COR-L47 (cell line): Measurements from ENCODE around the gene HECW1.

Source experiments
- DNase-seq: peaks from one replicate; lab custom pipeline; 2025; lab: John Stamatoyannopoulos, UW

The HECW1 gene

DNA sequence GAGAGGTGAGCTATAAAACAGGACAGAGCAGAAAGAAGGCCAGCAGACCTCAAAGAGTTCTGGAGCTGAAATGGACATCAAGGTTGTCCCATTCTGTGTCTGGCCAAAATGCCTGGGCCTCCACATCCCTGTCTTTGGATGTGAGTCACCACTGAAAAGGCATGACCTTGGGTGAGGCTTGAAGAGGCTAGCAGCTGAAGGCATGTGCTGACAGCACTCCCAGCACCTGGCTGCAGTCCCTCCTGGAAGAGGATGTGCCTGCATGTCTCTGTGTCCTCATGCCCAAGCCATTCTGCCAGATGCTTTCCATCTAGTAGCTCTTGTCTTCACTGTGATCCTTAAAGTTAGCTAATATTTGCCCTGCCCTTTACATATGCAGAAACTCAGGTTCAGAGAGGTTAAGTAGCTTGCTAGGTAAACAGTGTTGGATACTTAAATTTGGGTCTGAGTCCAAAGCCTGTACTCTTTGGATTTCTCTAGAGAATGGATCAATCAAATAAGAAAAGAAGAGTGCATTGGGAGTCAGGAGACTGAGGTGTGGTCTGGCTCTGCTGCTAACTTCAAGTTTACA is 35.8 kb downstream of the HECW1 start:
- DNase-seq, result no peak

DNA sequence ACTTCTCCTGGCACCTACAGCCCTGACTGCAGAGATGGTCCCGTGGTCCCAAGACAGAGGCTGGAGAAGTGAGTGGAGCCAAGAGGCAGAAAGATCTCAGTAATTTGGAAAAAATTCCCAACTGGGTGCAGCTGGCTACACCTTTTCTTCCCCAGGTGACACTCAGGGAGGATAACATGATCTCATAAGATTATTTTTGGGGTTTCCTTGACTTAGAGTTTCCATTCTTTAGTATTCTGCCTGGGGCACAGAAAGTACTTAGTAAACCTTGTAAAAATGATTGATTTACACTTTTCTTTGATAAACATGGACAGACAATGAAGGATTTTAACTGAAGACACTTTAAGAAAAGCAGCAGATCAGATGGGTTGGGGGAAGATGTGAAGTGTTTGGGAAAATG is 38.6 kb downstream of the HECW1 start:
- DNase-seq, result no peak

DNA sequence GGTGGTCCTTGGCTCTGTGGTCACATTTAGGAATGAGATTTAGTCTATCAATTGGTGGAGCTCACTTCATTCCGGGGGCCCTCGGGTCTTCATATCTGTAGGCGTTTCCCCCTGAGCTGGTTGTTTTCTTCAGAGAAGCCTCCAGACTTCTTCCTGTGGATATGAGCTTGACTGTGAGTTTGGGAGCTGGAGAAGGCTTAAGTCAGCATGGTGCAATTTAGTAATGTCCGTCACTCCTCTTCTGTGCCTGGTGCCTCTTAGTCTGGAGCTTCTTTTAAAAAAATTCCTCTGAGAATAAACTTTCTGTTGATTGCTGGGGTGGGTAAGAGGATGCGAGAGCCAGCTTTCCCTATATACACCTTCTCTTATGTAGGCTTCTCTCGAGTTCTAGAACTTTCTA is 40.2 kb downstream of the HECW1 start:
- no peak for DNase-seq

DNA sequence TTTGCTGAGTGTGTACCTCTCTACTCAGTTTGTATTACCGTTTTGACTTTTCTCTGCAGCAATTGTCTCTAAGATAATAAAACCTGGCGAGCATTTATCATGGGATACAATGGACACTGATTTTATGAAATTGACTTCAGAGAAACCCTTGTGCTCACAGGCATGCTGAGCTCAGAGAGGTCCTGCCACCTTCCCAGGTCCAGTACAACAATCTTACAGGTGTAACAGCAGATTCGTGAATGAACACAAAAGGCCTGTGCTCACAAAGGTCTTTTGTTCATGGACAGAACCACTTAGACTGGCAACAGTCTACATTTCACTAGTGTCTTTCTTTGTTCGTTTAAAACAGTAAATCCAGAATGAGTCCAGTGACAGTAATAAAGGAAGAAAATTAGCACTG is 43.2 kb downstream of the HECW1 start:
- no peak for DNase-seq

DNA sequence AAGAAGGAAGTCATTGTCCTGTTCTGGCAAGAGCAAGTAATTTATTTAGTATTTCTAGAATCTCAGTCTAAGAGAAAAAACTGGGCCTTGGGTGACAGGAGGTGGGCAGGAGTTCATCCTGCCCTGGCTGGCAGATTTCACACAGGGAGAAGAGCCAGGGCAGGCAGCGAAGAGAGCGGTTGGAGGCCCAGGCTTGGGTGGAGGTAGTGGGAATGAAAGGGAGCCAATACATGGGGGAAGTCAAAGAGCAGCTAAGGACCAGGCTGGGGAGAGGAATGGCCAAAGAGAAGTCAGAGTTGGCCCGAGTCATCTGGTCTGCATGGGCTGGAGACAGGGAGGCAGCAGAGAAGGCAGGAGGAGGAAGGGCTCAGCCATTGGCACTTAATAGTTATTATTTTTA is 51.4 kb downstream of the HECW1 start:
- DNase-seq, result no peak

DNA sequence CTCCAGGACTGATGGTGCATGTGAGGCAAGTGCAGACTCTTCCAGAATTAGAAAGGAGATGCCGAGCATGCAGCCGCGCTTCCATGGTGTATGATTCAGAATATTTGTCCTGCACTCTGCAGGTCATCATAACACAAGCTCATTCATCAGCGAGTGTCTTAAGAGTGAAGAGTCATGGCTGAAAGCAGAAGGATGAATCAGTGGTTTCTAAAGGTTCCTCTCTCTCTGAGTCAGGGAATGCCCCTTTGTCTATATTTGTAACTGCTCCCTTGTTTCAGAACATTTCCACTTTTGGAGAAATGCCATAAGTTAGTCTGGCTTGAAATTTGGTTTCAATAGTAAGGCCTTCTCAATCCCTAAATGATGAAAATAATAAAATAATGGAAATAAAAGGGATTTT is 52.3 kb downstream of the HECW1 start:
- DNase-seq, result no peak

DNA sequence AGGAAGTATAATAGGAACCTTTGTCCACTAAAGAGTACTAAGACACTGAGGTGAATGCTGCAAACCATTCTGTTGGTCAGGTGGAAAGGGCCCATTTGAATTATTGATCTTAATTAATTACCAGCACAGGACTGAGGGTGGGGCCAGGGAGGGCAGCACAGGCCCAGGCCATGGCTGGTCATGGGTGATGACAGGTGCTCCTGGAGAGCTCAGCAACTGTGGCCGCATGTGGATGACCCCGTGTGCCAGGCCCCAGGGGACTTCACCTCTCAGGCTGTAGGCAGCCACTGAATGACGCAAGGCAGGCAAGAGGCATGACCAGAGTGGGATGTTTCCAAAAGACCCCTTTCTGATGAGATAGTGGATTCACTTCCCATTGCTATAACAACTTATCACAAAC is 54.2 kb downstream of the HECW1 start:
- DNase-seq, result no peak

DNA sequence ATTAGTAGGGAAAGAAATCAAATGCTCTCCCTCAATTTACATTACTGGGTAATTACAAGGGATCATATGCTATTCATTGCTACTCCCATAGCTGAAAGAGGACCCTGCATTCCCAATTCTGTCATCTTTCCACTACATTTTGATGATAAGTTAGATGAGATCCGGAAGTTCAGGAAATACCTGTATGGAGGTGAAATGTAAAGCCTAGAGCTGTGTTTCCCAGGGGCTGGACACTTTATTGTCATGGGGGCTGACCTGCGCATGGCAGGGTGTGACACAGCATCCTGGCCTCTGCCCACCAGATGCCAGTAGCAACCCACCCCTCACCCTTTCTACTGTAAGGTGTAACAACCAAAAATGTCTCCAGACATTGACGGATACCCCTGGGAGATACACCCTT is 56.6 kb downstream of the HECW1 start:
- DNase-seq, result no peak

DNA sequence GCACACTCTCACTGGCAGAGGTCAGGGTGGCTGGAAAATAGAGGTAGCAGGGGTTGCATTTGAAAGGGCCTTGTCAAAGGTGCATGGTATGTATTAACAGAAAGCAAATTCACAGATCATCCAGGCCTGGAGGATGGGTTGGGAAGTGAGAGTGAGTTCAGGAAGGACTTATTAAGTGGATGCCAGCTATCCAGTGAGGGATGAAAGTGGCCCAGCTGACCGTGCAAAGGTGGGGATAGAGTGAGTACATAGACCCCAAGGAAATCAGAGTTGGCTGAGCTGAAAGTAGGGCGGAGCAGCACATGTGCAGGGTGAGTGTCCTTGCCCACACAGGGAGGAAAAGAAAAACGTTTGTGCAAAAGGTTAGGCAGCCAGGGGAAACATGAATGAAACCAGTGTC is 58.1 kb downstream of the HECW1 start:
- DNase-seq, result no peak

DNA sequence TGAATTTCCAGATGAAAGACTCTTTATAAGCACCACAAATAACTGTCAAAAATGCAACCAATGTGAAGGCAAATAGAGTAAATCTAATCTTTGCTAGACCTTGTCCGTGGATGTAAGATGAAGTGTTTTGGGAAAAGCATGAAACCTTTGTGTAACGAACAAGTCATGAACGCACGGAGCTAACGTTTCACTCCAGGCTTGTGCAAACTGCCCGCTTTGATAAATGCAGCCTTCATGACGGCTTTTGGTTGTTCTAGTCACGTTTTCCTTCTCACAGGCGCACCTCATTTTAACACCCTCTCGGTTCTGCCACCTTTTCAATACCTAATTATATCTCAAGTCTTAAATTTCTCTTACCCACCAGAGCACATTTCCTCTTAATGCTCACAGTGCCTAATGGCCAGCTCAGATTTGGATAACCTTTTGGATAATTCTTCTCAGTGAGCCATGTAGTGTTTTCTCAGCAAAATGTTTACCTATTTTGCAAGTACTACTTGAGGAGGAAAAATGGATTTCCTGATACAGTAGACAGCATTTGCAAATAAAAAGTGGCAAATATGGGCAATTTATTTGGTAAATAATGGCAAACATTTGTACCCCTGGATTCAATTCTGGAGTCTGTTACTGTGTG is 63.2 kb downstream of the HECW1 start:
- DNase-seq, result no peak

DNA sequence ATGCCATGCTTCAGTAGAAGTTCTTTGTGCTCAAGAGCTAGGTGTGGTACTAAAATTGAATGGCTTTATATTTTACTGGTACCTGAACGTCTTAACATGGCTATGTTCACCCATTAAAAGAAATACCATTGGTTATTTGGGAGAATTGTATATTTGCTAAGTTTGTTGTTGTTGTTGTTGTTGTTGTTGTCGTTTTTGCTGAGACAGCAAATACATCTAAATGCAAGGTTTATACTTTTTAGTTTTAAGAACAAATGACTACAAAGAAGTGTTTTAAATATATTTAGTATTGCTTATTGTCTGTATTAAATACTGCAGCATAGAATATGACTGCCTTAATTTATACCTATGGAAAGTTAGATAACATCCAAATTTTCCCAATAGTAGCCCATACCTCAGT is 66.9 kb downstream of the HECW1 start:
- DNase-seq, result no peak

DNA sequence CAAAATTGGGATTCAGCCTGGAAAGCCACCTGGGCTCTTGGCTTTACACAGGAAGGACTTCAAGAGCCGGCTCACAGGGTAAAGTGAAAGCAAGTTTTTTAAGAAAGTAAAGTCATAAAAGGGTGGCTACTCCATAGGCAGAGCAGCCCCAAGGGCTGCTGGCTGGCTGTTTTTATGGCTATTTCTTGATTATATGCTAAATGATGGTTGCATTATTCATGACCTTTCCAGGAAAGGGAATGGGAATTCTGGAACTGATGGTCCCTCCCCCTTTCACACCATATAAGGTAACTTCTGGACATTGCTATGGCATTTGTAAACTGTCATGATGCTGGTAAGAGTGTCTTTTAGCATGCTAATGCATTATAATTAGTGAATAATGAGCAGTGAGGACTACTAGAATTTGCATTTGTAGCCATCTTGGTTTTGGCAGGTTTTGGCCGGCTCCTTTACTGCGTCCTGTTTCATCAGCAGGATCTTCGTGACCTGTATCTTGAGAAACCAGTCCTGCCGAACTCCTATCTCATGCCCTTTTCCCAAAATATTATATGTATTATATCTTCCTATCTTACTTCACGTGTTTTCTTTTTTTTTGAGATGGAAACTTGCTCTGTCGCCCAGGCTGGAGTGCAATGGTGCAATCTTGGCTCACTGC is 80.5 kb downstream of the HECW1 start:
- DNase-seq, result no peak

DNA sequence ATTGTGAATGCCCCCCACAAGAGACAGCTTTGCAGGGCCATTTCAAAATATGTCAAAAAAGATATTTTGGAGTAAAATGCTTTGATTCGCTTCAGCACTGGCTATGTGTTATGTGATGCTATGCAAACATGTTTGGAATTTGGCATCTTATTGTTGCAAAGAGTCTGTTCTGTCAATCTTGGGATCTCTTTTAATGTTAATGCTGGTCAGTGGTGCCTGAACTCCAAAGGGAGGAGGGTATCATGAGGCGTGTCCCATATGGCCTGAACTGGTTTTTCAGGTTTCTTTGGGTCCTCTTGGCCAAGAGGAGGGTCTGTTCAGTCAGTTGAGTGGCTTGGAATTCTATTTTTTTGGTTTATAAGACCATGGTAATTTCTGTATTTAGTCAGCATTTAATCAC is 81.4 kb downstream of the HECW1 start:
- DNase-seq, result no peak

DNA sequence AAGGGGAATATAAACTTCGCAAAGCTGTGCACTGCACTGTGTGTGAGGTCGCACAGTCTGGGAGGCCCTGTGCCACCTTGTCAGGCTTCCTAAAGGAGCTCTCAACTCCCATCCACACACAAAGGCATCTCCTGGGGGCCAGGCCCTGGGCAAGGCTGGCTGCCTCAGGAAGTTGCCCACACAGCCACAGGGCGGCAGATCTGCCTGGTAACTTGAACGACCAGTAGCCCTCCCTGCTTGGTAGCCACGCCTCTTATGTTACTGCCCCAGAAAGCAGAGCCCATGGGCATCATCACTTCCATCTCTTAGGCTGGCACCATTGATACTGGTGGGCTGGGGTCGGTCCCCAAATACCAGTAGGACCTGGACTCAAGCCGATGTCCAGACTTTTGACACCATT is 82.8 kb downstream of the HECW1 start:
- DNase-seq, result no peak

DNA sequence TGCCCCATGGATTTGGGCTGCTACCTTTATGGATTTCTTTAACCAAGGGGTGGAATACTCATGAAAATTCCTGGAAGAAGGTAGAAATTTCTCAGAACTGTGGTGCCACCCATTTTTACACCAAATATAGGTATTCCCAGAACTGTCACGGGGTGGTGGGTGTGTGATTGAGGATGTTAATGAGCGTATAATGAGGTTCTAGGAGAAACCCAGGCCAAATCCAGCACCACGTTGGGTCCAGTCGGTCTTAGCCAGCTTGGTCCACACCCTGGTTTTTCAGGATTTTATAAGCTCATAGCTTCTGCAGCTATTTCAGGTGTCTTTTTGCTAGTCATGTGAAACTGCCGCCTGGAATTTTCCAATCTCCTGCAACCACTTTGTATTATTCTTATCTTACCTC is 83.3 kb downstream of the HECW1 start:
- no peak for DNase-seq

DNA sequence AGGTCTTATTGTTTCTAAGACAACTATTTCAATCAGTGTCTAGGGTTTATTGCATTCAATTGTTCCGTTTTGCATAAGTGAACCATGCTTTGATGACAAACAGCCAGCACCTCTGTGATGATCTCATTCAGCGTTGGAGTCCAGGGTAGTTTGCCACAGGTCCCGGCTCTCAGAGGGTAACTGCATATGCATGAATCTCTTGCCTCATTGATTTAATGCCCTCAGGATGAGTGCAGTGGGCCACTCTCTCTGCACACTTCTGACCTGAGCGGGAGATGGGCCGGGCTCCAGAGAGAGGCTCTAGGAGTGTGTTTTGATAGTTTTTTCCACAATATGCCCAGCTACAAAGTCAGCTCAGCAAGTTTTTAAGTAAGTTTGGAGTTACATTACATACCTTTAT is 83.9 kb downstream of the HECW1 start:
- DNase-seq, result no peak

DNA sequence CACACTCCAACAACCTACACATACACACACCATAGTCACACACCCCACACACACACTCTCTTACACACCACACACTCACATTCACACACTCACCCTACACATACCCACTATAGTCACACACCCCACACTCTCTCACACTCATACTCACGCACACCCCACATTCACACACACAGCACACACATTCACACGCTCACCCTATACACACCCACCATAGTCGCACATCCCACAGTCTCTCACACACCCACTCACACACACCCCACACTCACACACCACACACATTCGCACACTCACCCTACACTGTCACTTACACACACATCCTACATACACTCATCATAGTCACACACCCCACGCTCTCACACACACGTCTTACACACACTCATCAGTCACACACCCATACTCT is 85.6 kb downstream of the HECW1 start:
- no peak for DNase-seq

DNA sequence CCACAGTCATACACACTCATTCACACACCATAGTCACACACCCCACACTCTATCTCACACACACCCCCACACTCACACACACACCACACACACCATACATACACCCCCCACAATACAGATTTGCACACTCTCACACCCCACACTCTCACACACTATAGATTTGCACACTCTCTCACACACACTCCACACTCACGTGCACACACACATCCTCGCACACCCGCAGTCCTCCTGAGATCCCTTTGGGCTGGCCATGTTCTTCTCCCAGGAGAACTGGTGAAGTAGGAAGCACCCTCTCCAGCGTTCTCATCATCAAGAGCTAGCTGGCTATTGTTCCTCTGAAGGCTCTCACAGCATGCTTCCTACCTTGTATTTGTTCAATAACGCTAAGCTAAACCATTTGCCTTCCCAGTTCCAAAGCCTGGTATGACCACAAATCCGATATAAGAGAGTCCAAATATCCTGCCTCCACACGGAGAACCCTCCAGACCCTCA is 86.2 kb downstream of the HECW1 start:
- DNase-seq, result no peak

DNA sequence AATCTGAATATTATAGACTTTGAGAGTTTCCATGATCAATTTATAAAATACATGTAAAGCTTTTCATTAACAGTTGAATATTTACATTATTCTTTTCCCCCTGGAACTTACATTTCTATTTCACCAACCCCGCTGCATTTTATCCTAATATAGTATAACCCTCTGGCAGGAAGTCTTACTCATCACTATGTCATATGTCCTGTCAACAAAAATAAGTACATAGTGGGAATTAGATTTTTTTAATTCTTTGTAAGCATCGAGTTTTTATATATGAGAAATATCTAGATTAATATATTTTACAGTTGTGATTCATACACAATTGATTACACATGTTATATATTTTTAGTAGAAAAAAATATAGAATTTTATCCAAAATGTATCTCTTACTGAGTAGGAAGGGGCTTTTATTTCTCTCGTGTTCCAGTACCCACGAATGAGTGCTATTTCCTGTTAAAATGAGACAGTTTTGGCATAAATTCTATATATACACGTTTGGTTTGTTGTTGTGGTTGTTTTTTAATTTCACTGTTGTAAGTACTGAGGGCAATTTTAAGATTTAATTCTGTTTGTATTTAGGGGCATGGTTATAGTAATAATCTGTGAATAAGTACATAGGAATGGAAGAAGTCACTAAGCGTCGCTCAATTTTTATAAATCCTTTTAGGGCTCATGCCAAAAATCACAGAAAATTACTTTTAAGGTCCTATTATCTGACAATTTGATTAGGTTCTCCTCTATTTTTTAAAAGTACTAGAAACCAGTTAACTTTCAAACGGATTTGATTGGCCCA is 87.1 kb downstream of the HECW1 start:
- DNase-seq, result no peak

DNA sequence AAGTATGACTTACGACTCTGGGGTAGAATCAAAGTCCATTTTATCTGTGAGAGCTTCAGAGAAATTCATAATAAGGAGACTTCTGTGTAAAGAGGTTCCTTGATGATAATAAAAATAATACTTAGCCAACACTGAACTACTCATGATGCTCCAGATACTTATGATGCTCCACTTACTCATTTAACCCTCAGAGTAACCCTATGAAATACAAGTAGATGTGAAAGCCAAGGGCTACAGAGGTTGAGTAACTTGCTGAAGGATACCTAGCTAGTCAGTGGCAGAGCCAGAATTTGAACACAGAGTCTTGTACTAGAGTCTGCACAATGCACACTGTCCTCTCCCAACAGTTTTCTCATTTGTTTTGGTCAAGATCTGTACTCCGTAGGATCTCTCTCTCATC is 89.5 kb downstream of the HECW1 start:
- DNase-seq, result no peak

DNA sequence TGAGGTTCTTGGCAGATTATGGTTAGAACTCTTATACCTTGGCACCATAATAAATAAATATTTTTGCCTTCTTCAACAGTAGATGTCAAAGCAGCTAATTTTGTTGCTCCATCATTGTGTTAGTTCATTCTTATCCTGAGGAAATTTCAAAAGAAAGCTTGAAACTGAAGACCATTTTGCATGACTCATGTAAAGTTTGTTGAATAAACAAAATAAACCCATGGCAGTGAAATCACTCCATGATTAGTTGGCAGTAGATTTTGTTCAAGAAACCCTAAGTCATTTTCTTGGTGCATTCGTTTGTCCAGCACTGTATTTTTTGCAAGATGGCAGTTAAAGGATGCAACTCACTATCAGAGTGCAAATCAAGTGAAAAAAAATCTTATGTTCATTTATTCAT is 91.6 kb downstream of the HECW1 start:
- no peak for DNase-seq

DNA sequence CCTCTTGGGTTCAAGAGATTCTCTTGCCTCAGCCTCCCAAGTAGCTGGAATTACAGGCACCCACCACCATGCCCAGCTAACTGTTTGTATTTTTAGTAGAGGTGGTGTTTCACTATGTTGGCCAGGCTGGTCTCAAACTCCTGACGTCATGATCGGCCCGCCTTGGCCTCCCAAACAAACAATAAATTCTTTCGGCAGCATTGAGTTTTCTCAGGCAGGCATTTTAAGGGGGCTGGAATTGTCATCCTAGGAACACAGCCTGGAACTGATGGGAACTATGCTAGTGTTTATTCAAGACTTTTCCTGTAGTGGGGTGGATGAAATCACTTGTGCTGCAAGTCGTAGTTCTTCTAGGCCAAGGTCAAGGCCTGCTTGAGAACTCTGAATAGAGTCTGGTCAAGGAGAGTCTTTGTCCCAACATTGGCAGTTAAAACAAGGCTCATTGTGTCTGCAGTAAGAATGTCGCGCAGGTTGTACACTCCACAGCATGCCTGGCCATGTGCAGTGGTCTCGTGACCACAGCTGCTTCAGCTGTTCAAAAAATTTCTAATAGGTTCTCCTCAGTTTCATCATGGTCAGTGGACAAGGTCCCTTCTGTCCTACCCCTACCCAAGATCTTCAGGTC is 92.8 kb downstream of the HECW1 start:
- DNase-seq, result no peak

DNA sequence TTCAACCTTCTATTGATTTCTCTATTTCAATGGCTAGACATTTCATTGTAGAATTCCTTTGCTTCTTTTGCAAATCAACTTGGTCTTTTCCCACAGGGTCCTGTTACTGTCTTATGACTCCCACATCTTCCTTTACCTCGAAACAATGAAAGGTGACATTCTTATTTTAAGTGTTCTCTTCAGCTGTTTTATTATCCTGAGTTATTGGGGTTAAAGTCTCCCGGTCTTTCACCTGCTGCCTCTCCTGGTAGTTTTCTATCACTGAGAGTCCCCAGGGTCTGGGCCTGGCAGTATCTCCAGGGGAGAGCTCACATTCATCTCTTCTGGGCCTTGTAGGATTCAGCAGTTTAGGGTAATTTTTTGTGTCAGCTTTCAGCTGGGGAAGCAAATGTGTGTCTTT is 95.8 kb downstream of the HECW1 start:
- no peak for DNase-seq
